Stromal cell of bone marrow (primary cell): ENCODE results near the gene CHRM1.

Experiments used
- DNase-seq: peaks from one replicate; pipeline ENCODE4 v3.0.0-alpha.2; 2012; ENCODE audit warnings: low read depth

CHRM1 gene

GRCh38 chr11:62905296-62905695, 15.9 kb downstream of the CHRM1 start:
- DNase-seq, result no peak

GRCh38 chr11:62902932-62903331, 18.2 kb downstream of the CHRM1 start:
- DNase-seq, result no peak

- no peak for DNase-seq
Observed at GRCh38 chr11:62898027-62898426, 23.1 kb downstream of the CHRM1 start.

DNA sequence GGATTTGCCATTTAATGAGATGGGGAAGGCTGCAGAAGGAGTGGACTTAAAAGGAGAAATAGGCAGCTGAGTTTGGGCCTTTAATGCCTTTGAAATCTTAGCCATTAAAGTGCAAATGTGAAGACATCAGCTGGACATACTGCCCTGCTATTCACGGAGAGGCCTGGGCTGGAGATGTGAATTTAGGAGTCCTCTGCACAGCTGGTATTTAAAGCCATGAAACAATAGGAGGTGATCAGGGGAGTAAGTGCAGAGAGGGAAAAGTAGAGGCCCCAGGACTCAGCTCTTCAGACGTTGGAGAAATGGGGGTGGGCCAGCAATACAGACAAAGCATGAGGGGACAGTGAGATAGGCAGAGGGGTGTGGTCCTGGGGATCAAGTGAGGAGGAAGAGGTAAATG, 23.9 kb downstream of the CHRM1 start:
- DNase-seq, result no peak

DNA sequence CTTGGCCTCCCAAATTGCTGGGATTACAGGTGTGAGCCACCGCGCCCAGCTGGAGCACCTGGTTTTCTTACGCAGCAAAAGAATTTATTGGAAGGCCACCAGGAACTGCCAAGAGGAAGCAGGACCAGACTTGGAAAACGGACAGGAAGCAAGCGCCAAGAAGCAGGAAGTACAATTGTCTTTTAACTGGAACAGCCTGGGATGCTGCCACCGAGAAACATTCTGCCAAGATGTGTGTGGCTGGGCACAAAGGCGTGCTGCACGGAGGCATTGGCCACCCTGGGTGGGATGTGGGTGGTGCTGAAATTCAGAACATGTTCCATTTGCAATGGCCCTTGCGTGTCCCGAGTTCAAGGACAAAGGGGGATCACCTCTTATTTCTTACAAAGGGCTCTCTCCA, 25.1 kb downstream of the CHRM1 start:
- DNase-seq, result no peak

GRCh38 chr11:62895501-62895900, 25.7 kb downstream of the CHRM1 start:
- DNase-seq, result no peak

DNA sequence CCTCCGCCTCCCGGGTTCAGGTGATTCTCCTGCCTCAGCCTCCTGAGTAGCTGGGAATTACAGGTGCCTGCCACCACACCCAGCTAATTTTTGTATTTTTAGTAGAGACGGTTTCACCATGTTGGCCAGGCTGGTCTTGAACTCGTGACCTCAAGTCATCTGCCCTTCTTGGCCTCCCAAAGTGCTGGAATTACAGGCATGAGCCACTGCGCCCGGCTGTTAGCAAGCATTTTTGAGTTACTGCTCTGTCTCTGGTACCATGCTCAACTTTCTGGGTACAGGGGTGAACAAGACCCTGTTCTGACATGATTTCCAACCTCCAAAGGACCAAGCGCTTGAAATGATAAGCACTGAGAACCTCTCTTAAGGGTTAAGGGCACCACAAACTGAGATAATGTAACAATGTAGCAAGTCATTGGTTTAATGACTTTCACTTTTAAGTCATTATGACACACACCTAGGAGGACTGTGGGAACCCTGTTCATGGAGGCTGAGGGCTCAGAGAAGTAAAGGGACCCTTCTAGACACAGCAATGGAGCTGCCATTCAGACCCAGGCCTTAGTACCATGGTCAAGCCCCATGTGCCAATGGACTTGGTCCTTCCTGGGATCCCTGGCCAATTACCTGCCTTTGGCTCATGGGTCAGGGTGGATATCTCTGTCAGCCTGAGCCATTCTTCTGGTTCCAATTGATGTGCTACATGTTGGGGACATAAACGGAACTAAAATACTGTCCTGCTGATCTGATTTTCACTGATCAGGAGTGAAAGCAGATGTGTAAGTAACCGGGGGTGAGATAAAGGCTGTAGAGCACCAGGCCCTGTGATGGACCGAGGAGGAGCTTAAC, 28.9 kb downstream of the CHRM1 start:
- no peak for DNase-seq

- DNase-seq, result no peak
Observed at GRCh38 chr11:62889484-62890437, 31.4 kb downstream of the CHRM1 start.

GRCh38 chr11:62889126-62889483, 32.1 kb downstream of the CHRM1 start:
- DNase-seq, result no peak

- no peak for DNase-seq
Observed at GRCh38 chr11:62888406-62888805, 32.8 kb downstream of the CHRM1 start.

- no peak for DNase-seq
Observed at GRCh38 chr11:62885137-62885750, 35.9 kb downstream of the CHRM1 start.

GRCh38 chr11:62883673-62884072, 37.5 kb downstream of the CHRM1 start:
- no peak for DNase-seq

- DNase-seq, result no peak
Observed at GRCh38 chr11:62882788-62883501, 38.2 kb downstream of the CHRM1 start.

DNA sequence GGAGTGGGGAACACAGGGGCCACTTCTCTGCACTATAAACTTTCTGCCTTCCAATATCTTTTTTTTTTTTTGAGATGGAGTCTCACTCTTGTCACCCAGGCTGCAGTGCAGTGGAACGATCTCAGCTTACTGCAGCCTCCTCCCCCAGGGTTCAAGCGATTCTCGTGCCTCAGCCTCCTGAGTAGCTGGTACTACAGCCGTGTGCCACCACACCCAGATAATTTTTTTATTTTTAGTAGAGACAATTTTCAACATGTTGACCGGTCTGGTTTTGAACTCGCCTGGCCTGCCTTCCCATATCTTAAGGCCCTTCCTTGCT, 38.8 kb downstream of the CHRM1 start:
- DNase-seq, result no peak

- DNase-seq, result peak; percentile 96
Observed at GRCh38 chr11:62881579-62882430, 39.4 kb downstream of the CHRM1 start.

DNA sequence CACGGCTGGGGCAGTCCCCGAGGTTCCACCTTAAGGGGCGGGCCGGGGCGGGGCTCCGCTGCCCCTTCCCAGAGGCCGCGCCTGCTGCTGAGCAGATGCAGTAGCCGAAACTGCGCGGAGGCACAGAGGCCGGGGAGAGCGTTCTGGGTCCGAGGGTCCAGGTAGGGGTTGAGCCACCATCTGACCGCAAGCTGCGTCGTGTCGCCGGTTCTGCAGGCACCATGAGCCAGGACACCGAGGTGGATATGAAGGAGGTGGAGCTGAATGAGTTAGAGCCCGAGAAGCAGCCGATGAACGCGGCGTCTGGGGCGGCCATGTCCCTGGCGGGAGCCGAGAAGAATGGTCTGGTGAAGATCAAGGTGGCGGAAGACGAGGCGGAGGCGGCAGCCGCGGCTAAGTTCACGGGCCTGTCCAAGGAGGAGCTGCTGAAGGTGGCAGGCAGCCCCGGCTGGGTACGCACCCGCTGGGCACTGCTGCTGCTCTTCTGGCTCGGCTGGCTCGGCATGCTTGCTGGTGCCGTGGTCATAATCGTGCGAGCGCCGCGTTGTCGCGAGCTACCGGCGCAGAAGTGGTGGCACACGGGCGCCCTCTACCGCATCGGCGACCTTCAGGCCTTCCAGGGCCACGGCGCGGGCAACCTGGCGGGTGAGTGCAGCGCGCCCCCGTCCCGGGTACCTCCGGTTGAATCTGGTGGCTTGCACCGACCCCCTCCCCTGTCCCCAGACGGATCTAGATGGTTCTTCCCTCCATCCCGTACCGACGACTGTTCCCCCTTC, 40.2 kb downstream of the CHRM1 start, which contains the start of gene SLC3A2:
Gene SLC3A2 (plus strand): TSS at position 94 of the 776 bp plus-strand sequence. CDS start 128 bp downstream, at position 222.
- DNase-seq, result peak; percentile 69

DNA sequence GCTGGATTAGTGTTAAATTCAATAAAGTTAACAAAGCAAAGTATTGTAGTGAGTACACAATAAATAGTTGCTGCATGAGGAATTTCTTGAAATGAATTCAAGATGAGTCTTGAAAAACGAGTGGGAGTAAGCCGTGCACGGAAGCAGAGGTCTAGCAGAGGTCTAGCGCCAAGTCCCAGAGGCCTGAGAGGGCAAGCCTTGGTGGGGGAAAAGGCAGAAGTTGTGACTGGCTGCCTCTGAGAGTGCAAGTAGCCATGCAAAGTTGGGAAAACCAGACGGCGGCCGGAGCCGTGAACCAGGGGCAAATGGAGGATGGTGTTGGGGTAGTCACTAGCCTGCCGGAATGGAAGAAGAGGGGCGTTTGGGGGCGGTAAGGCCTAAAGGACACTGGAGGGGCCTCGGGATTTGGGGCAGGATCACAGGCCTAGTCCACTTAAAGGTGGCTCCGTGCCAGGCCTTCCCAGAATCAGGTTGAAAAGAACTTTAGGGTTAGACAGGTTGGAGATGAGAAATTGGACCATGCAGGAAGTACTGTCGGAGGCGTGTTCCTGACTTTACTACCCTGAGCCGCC, 40.8 kb downstream of the CHRM1 start:
- DNase-seq, result peak; percentile 82

DNA sequence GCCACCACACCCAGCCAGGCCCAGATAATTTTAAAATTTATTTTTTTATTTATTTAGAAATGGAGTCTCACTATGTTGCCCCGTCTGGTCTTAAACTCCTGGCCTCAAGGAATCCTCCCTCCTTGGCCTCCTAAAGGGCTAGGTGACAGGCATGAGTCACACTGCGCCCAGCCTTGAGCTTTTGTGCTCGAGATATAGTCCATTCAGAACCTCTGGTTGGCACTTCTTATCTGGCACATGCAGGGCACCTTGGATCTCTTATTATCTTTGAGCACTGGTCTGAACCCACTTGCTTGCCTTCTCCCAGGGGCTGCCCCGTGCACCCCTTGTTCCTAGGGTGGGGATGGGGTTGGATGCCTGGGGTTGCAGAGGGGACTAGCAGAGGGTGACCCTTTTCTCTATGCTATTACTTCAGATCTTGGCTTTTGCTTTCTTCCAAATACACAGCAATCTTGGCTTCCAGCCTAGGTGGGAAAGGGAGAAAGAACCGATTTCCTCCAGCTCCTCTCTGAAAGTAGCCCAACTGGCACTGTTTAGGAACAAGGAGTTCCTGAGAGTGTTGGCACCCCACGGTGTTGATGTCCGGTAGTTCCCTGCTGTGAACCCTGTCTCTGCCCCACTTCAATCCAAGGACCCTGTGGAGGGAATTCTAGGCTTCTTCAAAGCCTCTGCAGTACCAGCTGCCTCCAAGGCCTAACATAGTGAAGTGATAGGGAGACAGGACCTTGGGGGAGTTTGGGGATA, 41.8 kb downstream of the CHRM1 start:
- no peak for DNase-seq

GRCh38 chr11:62876712-62877111, 44.5 kb downstream of the CHRM1 start:
- no peak for DNase-seq
